Mesenchymal stem cell (in vitro differentiated cells and primary cell): ENCODE data around the gene KIF26A.
A peak's percentile ranks its signal among the peaks of the same experiment; 100 is the strongest.

Experiments
- DNase-seq: peaks from one replicate; pipeline ENCODE4 v3.0.0-alpha.2; 2013
- H2AFZ ChIP-seq: one replicate; pipeline ENCODE4 v1.6.1; 2013; ENCODE audit warnings: low read depth, mild to moderate bottlenecking, control low read depth, inconsistent platforms, low read length, moderate library complexity
- H2AK5ac ChIP-seq: 2 replicates; pipeline ENCODE4 v1.6.1; 2013; ENCODE audit warnings: low read length, moderate library complexity, mild to moderate bottlenecking, inconsistent platforms; ENCODE audit not compliant: severe bottlenecking
- H2BK120ac ChIP-seq: one replicate; pipeline ENCODE4 v1.6.1; 2013; ENCODE audit warnings: low read depth, mild to moderate bottlenecking, inconsistent platforms, low read length, moderate library complexity
- H2BK12ac ChIP-seq, 2 experiments: one replicate each; pipeline ENCODE4 v1.6.1; 2013; ENCODE audit warnings: inconsistent platforms in 2 of 2, low read length in 2 of 2, mild to moderate bottlenecking in 2 of 2, moderate library complexity in 2 of 2, control low read depth in 1 of 2
- H2BK15ac ChIP-seq: one replicate; pipeline ENCODE4 v1.6.1; 2013; ENCODE audit warnings: mild to moderate bottlenecking, low read depth, inconsistent platforms; ENCODE audit not compliant: poor library complexity, severe bottlenecking
- H2BK5ac ChIP-seq: 2 replicates; pipeline ENCODE4 v1.6.1; 2013; ENCODE audit warnings: low read depth, mild to moderate bottlenecking, low read length, control low read depth, inconsistent platforms; ENCODE audit not compliant: poor library complexity, severe bottlenecking
- H3K14ac ChIP-seq, 2 experiments: one replicate each; pipeline ENCODE4 v1.6.1; 2013; ENCODE audit warnings: inconsistent platforms in 2 of 2, low read length in 2 of 2, control low read depth in 1 of 2, mild to moderate bottlenecking in 1 of 2, moderate library complexity in 1 of 2
- H3K18ac ChIP-seq, 2 experiments: one replicate each; pipeline ENCODE4 v1.6.1; 2013; ENCODE audit warnings: inconsistent platforms in 2 of 2, low read length in 2 of 2, control low read depth in 1 of 2, low read depth in 1 of 2, mild to moderate bottlenecking in 1 of 2
- H3K23ac ChIP-seq, 2 experiments: one replicate each; pipeline ENCODE4 v1.6.1; 2013; ENCODE audit warnings: inconsistent platforms in 2 of 2, low read length in 2 of 2, mild to moderate bottlenecking in 2 of 2, moderate library complexity in 2 of 2, control low read depth in 1 of 2
- H3K27ac ChIP-seq: 2 replicates; pipeline ENCODE4 v1.5.1; 2013; ENCODE audit warnings: mild to moderate bottlenecking, moderate library complexity, low read length, control low read depth, inconsistent platforms; ENCODE audit not compliant: poor library complexity, severe bottlenecking
- H3K27me3 ChIP-seq, 2 experiments: 2 replicates each; pipeline versions ENCODE4 v1.6.1 to v1.7.0; 2013; ENCODE audit warnings: low read length in 2 of 2, mild to moderate bottlenecking in 2 of 2, moderate library complexity in 2 of 2, control low read depth in 1 of 2, inconsistent platforms in 1 of 2; ENCODE audit not compliant: control insufficient read depth in 1 of 2, insufficient read depth in 1 of 2
- H3K36me3 ChIP-seq, 2 experiments: 2 replicates each; pipeline versions ENCODE4 v1.6.1 to v1.7.0; 2013; ENCODE audit warnings: low read length in 2 of 2, control low read depth in 1 of 2, inconsistent platforms in 1 of 2, low read depth in 1 of 2, mild to moderate bottlenecking in 1 of 2; ENCODE audit not compliant: insufficient read depth in 2 of 2, control insufficient read depth in 1 of 2
- H3K4ac ChIP-seq, 2 experiments: one replicate each; pipeline ENCODE4 v1.6.1; 2013; ENCODE audit warnings: inconsistent platforms in 2 of 2, low read length in 2 of 2, mild to moderate bottlenecking in 2 of 2, moderate library complexity in 2 of 2, control low read depth in 1 of 2, low read depth in 1 of 2
- H3K4me1 ChIP-seq: 2 replicates; pipeline ENCODE4 v1.6.1; 2013; ENCODE audit warnings: low read depth, low read length, control low read depth; ENCODE audit not compliant: control insufficient read depth, insufficient read depth
- H3K4me2 ChIP-seq: 2 replicates; pipeline ENCODE4 v1.6.1; 2013; ENCODE audit warnings: low read length, mild to moderate bottlenecking, inconsistent platforms; ENCODE audit not compliant: poor library complexity, severe bottlenecking
- H3K4me3 ChIP-seq, 2 experiments: 2 replicates each; pipeline versions ENCODE4 v1.5.1 to v1.7.0; 2013; ENCODE audit warnings: low read length in 2 of 2, mild to moderate bottlenecking in 2 of 2, control low read depth in 1 of 2, low read depth in 1 of 2; ENCODE audit not compliant: insufficient read depth in 1 of 2
- H3K79me1 ChIP-seq: replicated peaks from 2 replicates; pipeline ENCODE4 v1.6.1; 2013; ENCODE audit warnings: mild to moderate bottlenecking, control low read depth, low read length, inconsistent platforms; ENCODE audit not compliant: poor library complexity, severe bottlenecking
- H3K9ac ChIP-seq: 2 replicates; pipeline ENCODE4 v1.7.0; 2013; ENCODE audit warnings: mild to moderate bottlenecking, low read length, moderate library complexity
- H3K9me3 ChIP-seq: 2 replicates; pipeline ENCODE4 v1.7.0; 2013; ENCODE audit warnings: mild to moderate bottlenecking, low read length; ENCODE audit not compliant: control insufficient read depth
- H4K8ac ChIP-seq: one replicate; pipeline ENCODE4 v1.6.1; 2013; ENCODE audit warnings: inconsistent platforms, mild to moderate bottlenecking, low read length, moderate library complexity
- H4K91ac ChIP-seq: one replicate; pipeline ENCODE4 v1.6.1; 2013; ENCODE audit warnings: mild to moderate bottlenecking, low read length, inconsistent platforms
- WGBS: methylation state at CpG from one replicate; pipeline ENCODE4 v1.1.7; 2013; ENCODE audit warnings: mixed read lengths; 5-methylcytosine and 5-hydroxymethylcytosine counted together

The KIF26A gene

GRCh38 chr14:104142136-104142945, 4.0 kb downstream of the KIF26A start:
- no peak overlapping the region for H3K4me3 ChIP-seq
- H3K79me1 ChIP-seq = no peaks in the 10 kb centered on the region
- H3K9ac ChIP-seq = no peak overlapping the region
- peak overlapping the region; percentile 77 for H2BK15ac ChIP-seq
- H2BK5ac ChIP-seq = no peak overlapping the region
- peaks cover 14% of the 10 kb centered on the region for H3K4me1 ChIP-seq
- peaks cover 53 to 66% of the 10 kb centered on the region in 2 experiments for H3K27me3 ChIP-seq
- no peak overlapping the region for H2AFZ ChIP-seq
- no peak overlapping the region for H3K23ac ChIP-seq
- no peak overlapping the region for H3K14ac ChIP-seq
- no peak overlapping the region for H2BK120ac ChIP-seq
- H2BK12ac ChIP-seq = no peak overlapping the region
- no peak overlapping the region for H3K27ac ChIP-seq
- no peaks in the 10 kb centered on the region for H3K9me3 ChIP-seq
- no peak overlapping the region for H2AK5ac ChIP-seq
- DNase-seq = no peak
- no peaks in the 10 kb centered on the region for H3K36me3 ChIP-seq
- H3K18ac ChIP-seq = no peak overlapping the region
- H4K91ac ChIP-seq = no peak overlapping the region
- H4K8ac ChIP-seq = no peak overlapping the region
- H3K4me2 ChIP-seq = no peak overlapping the region
- WGBS = 91% methylated on average over 11 of the region's 11 CpGs
- H3K4ac ChIP-seq = no peak overlapping the region

- no peak overlapping the region for H2BK120ac ChIP-seq
- no peak overlapping the region for H4K91ac ChIP-seq
- H2BK15ac ChIP-seq = no peak overlapping the region
- no peaks in the 10 kb centered on the region for H3K9me3 ChIP-seq
- H3K18ac ChIP-seq = no peak overlapping the region
- no peaks in the 10 kb centered on the region for H3K79me1 ChIP-seq
- H3K4me1 ChIP-seq = peaks cover 7% of the 10 kb centered on the region
- H2AK5ac ChIP-seq = no peak overlapping the region
- no peak overlapping the region for H3K4me2 ChIP-seq
- no peak overlapping the region for H3K14ac ChIP-seq
- H3K23ac ChIP-seq = no peak overlapping the region
- no peak overlapping the region for H3K9ac ChIP-seq
- DNase-seq = no peak
- H2AFZ ChIP-seq = no peak overlapping the region
- no peak overlapping the region for H2BK5ac ChIP-seq
- no peaks in the 10 kb centered on the region for H3K36me3 ChIP-seq
- WGBS = 90% methylated on average over 16 of the region's 16 CpGs
- H2BK12ac ChIP-seq = no peak overlapping the region
- H3K27ac ChIP-seq = no peak overlapping the region
- no peak overlapping the region for H3K4me3 ChIP-seq
- no peak overlapping the region for H4K8ac ChIP-seq
- H3K27me3 ChIP-seq = peaks cover 47 to 61% of the 10 kb centered on the region in 2 experiments
- H3K4ac ChIP-seq = no peak overlapping the region
Observed at GRCh38 chr14:104142946-104143470, 4.6 kb downstream of the KIF26A start.

- H3K4me2 ChIP-seq = no peak overlapping the region
- H3K14ac ChIP-seq = no peak overlapping the region
- H3K27ac ChIP-seq = no peak overlapping the region
- no peak overlapping the region for H2BK5ac ChIP-seq
- no peak overlapping the region for H3K23ac ChIP-seq
- H3K4ac ChIP-seq = no peak overlapping the region
- H3K4me3 ChIP-seq = no peak overlapping the region
- H3K79me1 ChIP-seq = no peaks in the 10 kb centered on the region
- H2BK120ac ChIP-seq = no peak overlapping the region
- no peaks in the 10 kb centered on the region for H3K36me3 ChIP-seq
- no peak overlapping the region for H4K8ac ChIP-seq
- no peak overlapping the region for H4K91ac ChIP-seq
- no peak overlapping the region for H3K9ac ChIP-seq
- peaks cover 45 to 62% of the 10 kb centered on the region in 2 experiments for H3K27me3 ChIP-seq
- H2AFZ ChIP-seq = no peak overlapping the region
- no peaks in the 10 kb centered on the region for H3K9me3 ChIP-seq
- H2BK15ac ChIP-seq = no peak overlapping the region
- DNase-seq = no peak
- H2BK12ac ChIP-seq = no peak overlapping the region
- no peak overlapping the region for H3K18ac ChIP-seq
- WGBS = 89% methylated on average over 24 of the region's 26 CpGs
- peaks cover 6% of the 10 kb centered on the region for H3K4me1 ChIP-seq
- no peak overlapping the region for H2AK5ac ChIP-seq
Observed at GRCh38 chr14:104143521-104144452, 5.4 kb downstream of the KIF26A start.

- H3K4me1 ChIP-seq = peaks cover 11% of the 10 kb centered on the region
- H3K4me3 ChIP-seq = no peak overlapping the region
- no peak overlapping the region for H2AK5ac ChIP-seq
- no peak overlapping the region for H3K18ac ChIP-seq
- no peak overlapping the region for H2BK5ac ChIP-seq
- no peak overlapping the region for H3K14ac ChIP-seq
- no peak overlapping the region for H3K4me2 ChIP-seq
- no peaks in the 10 kb centered on the region for H3K79me1 ChIP-seq
- H2AFZ ChIP-seq = no peak overlapping the region
- DNase-seq = no peak
- H3K23ac ChIP-seq = no peak overlapping the region
- no peak overlapping the region for H3K9ac ChIP-seq
- H4K8ac ChIP-seq = no peak overlapping the region
- no peak overlapping the region for H2BK15ac ChIP-seq
- no peak overlapping the region for H3K27ac ChIP-seq
- H2BK120ac ChIP-seq = no peak overlapping the region
- no peaks in the 10 kb centered on the region for H3K9me3 ChIP-seq
- H3K4ac ChIP-seq = no peak overlapping the region
- WGBS = 92% methylated on average over 4 of the region's 4 CpGs
- no peak overlapping the region for H4K91ac ChIP-seq
- H3K27me3 ChIP-seq = peaks cover 40 to 59% of the 10 kb centered on the region in 2 experiments
- no peaks in the 10 kb centered on the region for H3K36me3 ChIP-seq
- H2BK12ac ChIP-seq = no peak overlapping the region
Observed at GRCh38 chr14:104144453-104144790, 6.0 kb downstream of the KIF26A start.
